ENCODE measurements around the gene IL4R. TPM values are rescaled to one million over a fixed set of nuclear protein-coding genes. Genes with fewer than 3 reads are reported as not detected.

Gene IL4R
- total and polyA plus RNA-seq, 2 of the 13 experiments (the other 11 are each of a cell fraction or from before 2014, with no cell fraction given), result 15.9 to 49.6 TPM

- TF ChIP-seq ZNF780A (CRISPR knock-in tag; IDR thresholded peaks at IDR 0.05) (no peak), MBNL3 (CRISPR knock-in tag; conservative IDR thresholded peaks at IDR 0.05) (no peak), ZNF276 (CRISPR knock-in tag; IDR thresholded peaks at IDR 0.05; ENCODE audit: low read depth) (no peak), ZNF318 (CRISPR knock-in tag; IDR thresholded peaks at IDR 0.05) (no peak), HNF1A (IDR thresholded peaks at IDR 0.05; ENCODE audit: low read depth) (no peak), HNF1A (CRISPR knock-in tag; IDR thresholded peaks at IDR 0.05; ENCODE audit: borderline replicate concordance) (0 out of 2 replicates have a peak, but pooled peaks have one; percentile 24), FOXK1 (CRISPR knock-in tag; IDR thresholded peaks at IDR 0.05; ENCODE audit: borderline replicate concordance, low read depth) (peak; percentile 46; the same call in 1 of the 2 replicates), ZNF746 (CRISPR knock-in tag; IDR thresholded peaks at IDR 0.05) (0 out of 2 replicates have a peak, but pooled peaks have one; percentile 65), HBP1 (CRISPR knock-in tag; IDR thresholded peaks at IDR 0.05; ENCODE audit: low read depth) (no peak), ZNF317 (CRISPR knock-in tag; IDR thresholded peaks at IDR 0.05) (peak; percentile 89), GABPB1 (CRISPR knock-in tag; IDR thresholded peaks at IDR 0.05) (peak; percentile 60; the same call in 1 of the 2 replicates), MAFF (IDR thresholded peaks at IDR 0.05; ENCODE audit: low read depth, low read length) (no peak), LBX2 (CRISPR knock-in tag; IDR thresholded peaks at IDR 0.05; ENCODE audit: borderline replicate concordance) (no peak)
Observed at GRCh38 chr16:27311897-27312303, 1.9 kb upstream of the IL4R start (continued).

Measured in HepG2 (cell line).